Activated CD4-positive, alpha-beta T cell treated with anti-CD3 and anti-CD28 coated beads, Interleukin-2, amount 10 ng/mL, durations not matched to agents 24 days and 14 days (primary cell): Measurements from ENCODE around the gene MYL12A. TPM values are rescaled to one million over a fixed set of nuclear protein-coding genes. Genes with fewer than 3 reads are reported as not detected.

ENCODE experiments used
- DNase-seq: peaks from one replicate; pipeline ENCODE4 v3.0.0; 2022
- H3K27ac Mint-ChIP-seq: one replicate; pipeline ENCODE4 v1.8.0; 2022; ENCODE audit warnings: mild to moderate bottlenecking, mixed read lengths
- H3K27me3 Mint-ChIP-seq: one replicate; pipeline ENCODE4 v1.8.0; 2022; ENCODE audit warnings: mixed read lengths
- H3K36me3 Mint-ChIP-seq: one replicate; pipeline ENCODE4 v1.8.0; 2022; ENCODE audit warnings: low read depth, mild to moderate bottlenecking, mixed read lengths
- H3K4me1 Mint-ChIP-seq: one replicate; pipeline ENCODE4 v1.8.0; 2021; ENCODE audit warnings: mixed read lengths
- H3K4me3 Mint-ChIP-seq: one replicate; pipeline ENCODE4 v1.8.0; 2022; ENCODE audit warnings: mild to moderate bottlenecking, moderate library complexity, mixed read lengths
- H3K9me3 Mint-ChIP-seq: one replicate; pipeline ENCODE4 v1.8.0; 2021; ENCODE audit warnings: mixed read lengths
- intact Hi-C: fragments of 100-400 bp; cut with micrococcal nuclease; formaldehyde crosslinking; loops from one replicate; pipeline ENCODE4 v1.15.1; 2023
- total RNA-seq: library from RNA; stranded (reverse); gene quantifications from 2 replicates; pipeline ENCODE4 v1.2.3, GENCODE V29; 2022

MYL12A gene
- total RNA-seq, 1 donor from 2014 or later, result 340 TPM

DNA sequence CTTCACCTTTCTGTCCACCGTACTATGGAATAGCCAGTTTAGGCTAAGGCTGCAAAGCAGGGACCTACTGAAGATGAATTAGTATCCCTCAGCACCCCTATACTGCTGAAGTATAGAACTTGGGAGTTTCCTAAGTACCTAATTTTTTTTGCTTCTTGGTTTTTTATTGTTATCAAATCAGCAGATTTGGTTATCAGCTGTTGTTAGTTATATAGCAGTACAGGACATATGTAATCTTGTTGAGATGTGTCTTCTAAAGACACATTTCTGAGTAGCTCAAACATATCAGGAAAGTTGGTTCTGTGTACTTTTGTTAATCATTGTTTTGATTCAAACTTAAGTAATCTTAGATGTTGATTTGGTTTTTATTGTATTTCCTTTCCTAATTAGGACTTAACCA, 5.2 kb downstream of the MYL12A start:
- no peak for DNase-seq
- H3K9me3 Mint-ChIP-seq, result no peaks in the 10 kb centered on the region
- peak overlapping the region; percentile 54 for H3K27ac Mint-ChIP-seq
- peaks cover 63% of the 10 kb centered on the region for H3K4me1 Mint-ChIP-seq
- peaks cover 62% of the 10 kb centered on the region for H3K36me3 Mint-ChIP-seq
- no peaks in the 10 kb centered on the region for H3K27me3 Mint-ChIP-seq
- intact Hi-C loops, result no loop called here
- H3K4me3 Mint-ChIP-seq, result peak overlapping the region; percentile 55

DNA sequence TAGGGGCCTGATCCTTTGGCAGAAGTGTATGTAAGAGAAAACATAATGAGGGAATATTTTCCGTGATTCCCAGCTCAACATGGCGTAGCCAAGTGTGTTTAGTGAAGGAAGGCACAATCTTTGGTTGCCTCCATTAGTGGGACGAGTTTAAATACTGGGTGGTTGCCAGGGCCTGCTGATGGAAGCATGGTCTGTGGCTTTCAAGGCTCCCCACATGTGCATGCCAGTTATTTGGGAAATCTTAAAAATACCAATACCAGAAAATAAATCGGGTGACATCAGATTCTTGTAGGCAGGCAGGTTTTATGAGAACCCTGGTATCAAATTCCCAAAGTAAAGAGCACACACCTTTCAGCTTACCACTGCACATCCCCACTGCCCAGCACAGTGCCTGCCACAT, 7.1 kb downstream of the MYL12A start:
- intact Hi-C loops, result no loop called here
- Mint-ChIP-seq H3K4me3 (no peak overlapping the region), H3K4me1 (peaks cover 75% of the 10 kb centered on the region), H3K9me3 (no peaks in the 10 kb centered on the region), H3K27me3 (no peaks in the 10 kb centered on the region), H3K36me3 (peaks cover 63% of the 10 kb centered on the region), H3K27ac (peak overlapping the region; percentile 1)
- DNase-seq, result no peak

DNA sequence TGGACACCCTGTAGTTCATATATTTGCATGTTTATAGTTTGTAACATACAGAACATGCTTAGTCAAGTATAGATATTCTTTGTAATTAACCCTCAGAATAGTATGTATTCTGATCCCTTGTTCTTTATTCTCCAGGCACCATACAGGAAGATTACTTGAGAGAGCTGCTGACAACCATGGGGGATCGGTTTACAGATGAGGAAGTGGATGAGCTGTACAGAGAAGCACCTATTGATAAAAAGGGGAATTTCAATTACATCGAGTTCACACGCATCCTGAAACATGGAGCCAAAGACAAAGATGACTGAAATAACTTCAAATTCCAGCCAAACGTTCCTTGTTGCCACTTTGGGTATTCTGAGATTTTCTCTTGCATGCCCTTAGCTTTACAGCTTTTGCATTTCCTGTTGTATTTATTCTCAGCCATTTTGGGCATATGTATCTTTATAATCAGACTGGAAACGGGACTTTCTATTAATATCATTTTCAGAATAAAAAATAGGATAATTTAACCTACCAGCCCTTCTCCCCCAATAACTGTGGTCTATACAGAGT, 8.1 kb downstream of the MYL12A start:
- Mint-ChIP-seq H3K36me3 (peaks cover 60% of the 10 kb centered on the region), H3K27ac (peak overlapping the region; percentile 6), H3K27me3 (no peaks in the 10 kb centered on the region), H3K4me3 (no peak overlapping the region), H3K4me1 (peaks cover 74% of the 10 kb centered on the region), H3K9me3 (no peaks in the 10 kb centered on the region)
- intact Hi-C loops, result no loop called here
- no peak for DNase-seq

DNA sequence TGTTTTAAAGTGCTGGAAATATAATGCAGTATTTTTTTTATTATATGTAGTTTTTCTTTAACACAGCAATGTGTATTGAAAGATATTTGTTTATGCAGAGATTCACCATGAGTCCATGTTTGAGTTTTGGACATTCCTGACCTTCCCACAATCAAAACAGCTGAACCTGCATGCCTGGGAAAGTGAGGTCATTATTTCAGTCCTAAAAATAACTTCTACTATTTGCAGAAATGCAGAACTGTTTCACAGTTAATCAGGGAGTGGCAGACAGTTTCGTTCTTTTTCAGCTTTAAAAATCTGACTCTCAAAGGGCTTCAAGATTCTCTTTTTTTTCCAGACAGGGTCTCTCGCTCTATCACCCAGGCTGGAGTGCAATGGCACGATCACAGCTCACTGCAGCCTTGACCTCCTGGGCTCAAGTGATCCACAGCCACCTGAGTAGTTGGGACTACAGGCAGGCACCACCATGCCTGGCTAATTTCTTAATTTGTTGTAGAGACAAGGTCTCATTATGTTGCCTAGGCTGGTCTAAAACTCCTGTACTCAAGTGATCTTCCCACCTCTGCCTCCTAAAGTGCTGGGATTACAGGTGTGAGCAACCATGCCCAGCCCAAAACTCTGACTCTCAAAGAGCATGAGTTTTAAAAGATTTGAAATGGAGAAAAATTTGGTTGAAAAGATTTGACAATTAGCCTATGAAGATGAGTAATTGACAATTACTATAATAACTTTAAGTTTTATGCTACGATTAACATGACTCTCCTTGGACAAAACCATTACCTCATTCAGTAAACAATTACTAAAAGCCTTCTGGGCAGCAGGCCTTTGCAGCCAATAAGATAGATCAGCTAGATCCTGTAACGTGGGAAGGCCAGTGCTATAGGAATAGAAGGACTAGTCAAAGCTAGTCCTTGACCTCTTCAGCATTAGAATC, 9.4 kb downstream of the MYL12A start:
- peaks cover 66% of the 10 kb centered on the region for H3K4me1 Mint-ChIP-seq
- H3K9me3 Mint-ChIP-seq, result no peaks in the 10 kb centered on the region
- H3K27ac Mint-ChIP-seq, result peak overlapping the region; percentile 86
- no peak overlapping the region for H3K4me3 Mint-ChIP-seq
- DNase-seq, result no peak
- intact Hi-C loops, result no loop called here
- H3K36me3 Mint-ChIP-seq, result peaks cover 58% of the 10 kb centered on the region
- no peaks in the 10 kb centered on the region for H3K27me3 Mint-ChIP-seq

DNA sequence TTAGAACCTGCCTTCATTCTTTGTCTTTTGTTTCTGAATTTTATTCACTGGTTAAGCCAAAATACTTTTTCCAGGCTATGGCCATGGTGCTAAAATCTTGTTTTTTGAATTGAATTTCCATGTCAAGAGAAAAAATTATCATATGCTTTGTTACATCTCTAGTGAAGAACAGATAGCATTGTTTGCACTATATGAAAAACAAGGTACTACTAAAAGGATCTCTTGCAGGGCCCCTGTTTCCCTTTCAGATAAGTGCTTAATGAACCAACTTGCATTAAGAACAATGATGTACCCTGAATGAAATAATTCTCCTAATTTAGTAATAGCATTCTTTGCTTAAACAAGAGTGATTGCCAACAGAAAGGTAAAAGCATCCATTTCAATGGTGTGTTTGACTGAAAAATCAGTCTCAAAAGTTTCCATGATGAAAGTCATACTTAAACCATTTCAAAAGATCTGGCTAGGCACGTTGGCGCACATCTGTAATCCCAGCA, 10.1 kb downstream of the MYL12A start:
- no peaks in the 10 kb centered on the region for H3K27me3 Mint-ChIP-seq
- H3K4me1 Mint-ChIP-seq, result peaks cover 62% of the 10 kb centered on the region
- peak overlapping the region; percentile 86 for H3K27ac Mint-ChIP-seq
- intact Hi-C loops, result no loop called here
- no peak for DNase-seq
- peak overlapping the region; percentile 27 for H3K4me3 Mint-ChIP-seq
- H3K9me3 Mint-ChIP-seq, result no peaks in the 10 kb centered on the region
- peaks cover 55% of the 10 kb centered on the region for H3K36me3 Mint-ChIP-seq

DNA sequence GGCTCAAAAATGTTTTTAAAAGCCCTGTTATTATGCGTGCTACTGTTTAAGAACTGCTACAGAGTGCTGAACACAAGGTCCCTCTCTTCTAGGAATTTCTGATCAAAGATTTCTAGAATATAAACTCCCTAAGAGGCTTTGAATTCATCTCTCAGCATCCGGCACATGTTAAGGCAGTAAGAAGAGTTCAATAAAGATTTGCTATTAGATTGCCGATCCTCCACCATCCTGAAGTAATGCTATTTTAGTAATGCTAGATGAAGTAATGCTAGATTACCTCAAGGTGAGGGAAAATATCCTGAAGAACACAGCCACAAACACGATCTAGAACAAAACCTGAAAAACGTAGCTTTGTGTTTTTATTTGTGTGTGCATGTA, 13.4 kb downstream of the MYL12A start:
- Mint-ChIP-seq H3K4me3 (peak overlapping the region; percentile 89), H3K36me3 (peaks cover 35% of the 10 kb centered on the region), H3K9me3 (no peaks in the 10 kb centered on the region), H3K27me3 (no peaks in the 10 kb centered on the region), H3K27ac (peak overlapping the region; percentile 98), H3K4me1 (peaks cover 66% of the 10 kb centered on the region)
- intact Hi-C loops, result loop anchor here (1.0 to 5.0 kb wide), 5 partner anchors 14 to 688 kb away; partner anchors contain the start of genes MYL12A and SMCHD1
- no peak for DNase-seq

DNA sequence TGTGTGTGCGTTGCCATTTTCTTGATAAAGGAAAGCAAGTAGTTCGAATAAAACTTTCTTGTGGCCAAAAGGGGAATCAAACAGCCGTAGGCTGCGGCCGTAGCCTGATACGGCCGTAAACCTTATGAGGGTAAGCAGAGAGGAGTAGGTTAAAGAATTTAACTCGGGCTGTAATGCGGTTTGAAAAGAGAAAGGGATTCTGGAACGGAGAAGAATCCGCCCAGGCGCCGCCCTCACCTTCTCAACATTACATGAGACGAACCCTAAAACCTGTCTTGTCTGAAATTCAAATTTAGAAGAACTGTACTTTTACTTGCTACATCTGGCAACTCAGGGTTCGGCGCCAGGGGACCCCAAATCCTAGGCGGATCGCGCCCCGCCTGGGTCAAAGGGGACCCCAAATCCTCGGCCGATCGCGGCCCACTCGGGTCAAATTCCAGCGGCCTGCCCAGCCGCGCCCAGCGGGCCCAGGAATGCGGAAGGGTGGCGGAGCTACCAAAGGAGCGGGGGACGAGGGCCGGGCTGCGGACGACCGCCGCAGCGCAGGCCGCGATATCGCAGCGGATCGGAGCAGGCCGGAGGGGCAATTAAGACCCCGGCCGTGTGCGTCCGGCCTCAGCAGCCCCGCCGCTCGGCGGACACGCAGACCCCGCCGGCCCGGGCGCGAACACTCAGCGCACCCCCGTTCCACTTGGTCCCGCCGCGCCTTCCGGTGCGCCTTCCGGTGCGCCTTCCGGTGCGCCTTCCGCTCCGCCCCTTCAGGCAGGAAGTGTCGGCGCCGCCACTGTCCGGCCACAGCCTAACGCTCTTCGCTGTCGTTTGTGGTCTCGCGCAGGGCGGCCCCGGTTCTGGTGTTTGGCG, 14.0 kb downstream of the MYL12A start, which contains the start of gene MYL12B:
TSS of gene MYL12B (plus strand) at position 761 of the 861 bp plus-strand sequence. CDS start 10,766 bp downstream, outside the sequence.
- Mint-ChIP-seq H3K4me1 (peaks cover 68% of the 10 kb centered on the region), H3K4me3 (peak within 1 kb of the TSS; percentile 89), H3K27me3 (no peaks in the 10 kb centered on the region), H3K9me3 (no peaks in the 10 kb centered on the region), H3K27ac (peak within 1 kb of the TSS; percentile 98), H3K36me3 (peaks cover 33% of the 10 kb centered on the region)
- peak; percentile 94 for DNase-seq
- intact Hi-C loops, result loop anchor here (1.0 to 5.0 kb wide), 7 partner anchors 14 to 689 kb away; partner anchors contain the start of genes MYL12A and SMCHD1

DNA sequence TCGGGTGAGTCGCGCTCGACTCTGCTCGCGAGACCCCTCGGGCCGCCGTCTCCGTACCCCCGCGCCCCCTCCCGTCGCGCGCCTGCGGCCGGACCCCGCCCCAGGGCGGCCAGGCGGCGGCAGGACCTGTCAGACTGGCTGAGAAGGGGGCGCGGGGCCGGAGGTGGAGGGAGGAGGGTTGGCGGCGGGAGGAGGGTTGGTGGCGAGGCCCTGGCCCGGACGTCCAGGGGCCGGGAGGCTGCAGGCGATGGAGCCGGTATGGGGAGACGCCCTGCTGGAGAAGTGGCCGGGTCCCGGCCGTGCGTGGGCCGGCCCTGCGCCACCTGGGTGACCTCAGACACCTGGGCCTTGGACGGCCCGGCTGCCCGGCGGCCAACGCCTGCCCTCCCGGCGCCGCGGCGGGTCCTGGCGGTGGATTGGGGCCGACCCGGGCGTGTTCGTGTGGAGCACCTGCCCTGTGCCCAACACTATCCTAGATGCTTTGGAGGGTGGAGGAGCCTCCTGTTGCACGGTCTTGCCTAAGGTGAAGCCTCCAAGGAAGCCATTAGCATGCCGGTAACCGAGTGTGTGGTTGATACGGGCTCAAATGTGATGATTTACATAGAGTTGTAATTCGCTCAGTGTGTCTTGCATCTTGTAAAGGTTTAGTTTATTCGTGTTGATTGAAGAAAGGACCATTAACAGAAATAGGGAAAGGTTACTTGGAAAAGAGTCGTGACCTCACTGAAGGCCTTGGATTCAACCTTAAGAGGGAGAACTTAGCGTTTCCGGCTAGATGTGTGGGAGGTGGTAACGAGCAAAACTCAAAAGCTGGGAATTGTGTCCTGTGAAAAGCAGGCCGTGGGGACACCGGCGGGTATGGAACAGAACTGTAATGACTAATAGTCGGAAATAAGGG, 14.9 kb downstream of the MYL12A start:
- H3K27ac Mint-ChIP-seq, result peak overlapping the region; percentile 98
- peaks cover 26% of the 10 kb centered on the region for H3K36me3 Mint-ChIP-seq
- no peaks in the 10 kb centered on the region for H3K9me3 Mint-ChIP-seq
- intact Hi-C loops, result loop anchor here (1.0 to 5.0 kb wide), 3 partner anchors 35 to 605 kb away; partner anchors contain the start of gene SMCHD1
- no peaks in the 10 kb centered on the region for H3K27me3 Mint-ChIP-seq
- peak overlapping the region; percentile 89 for H3K4me3 Mint-ChIP-seq
- H3K4me1 Mint-ChIP-seq, result peaks cover 67% of the 10 kb centered on the region
- DNase-seq, result peak; percentile 79

DNA sequence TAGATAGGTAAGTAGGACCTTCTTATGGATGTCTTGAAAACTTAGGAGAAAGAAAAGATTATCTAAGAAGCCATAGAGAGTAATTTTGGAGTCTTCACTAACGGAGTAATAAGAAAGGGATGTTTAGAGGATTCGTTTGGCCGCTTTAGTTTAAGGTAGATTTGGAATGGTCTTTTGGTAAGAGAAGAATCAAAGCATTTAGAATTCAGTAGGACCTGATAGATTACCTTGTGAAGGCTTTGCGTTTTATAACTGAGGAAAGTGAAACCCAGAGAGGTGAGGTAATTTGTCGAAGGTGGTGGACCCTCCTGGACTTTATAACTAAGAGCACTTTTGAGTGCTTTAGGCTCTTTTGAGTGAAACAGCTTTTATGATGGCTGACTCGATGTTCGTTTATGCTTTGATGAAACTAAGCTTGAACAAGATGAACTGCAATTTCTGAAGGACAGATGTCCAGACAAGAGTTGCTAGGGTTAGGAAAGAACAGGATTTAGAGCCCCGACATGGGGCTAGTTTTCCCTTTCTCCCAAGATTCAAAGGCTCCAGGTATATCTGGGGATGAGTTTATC, 15.6 kb downstream of the MYL12A start:
- Mint-ChIP-seq H3K27me3 (no peaks in the 10 kb centered on the region), H3K4me1 (peaks cover 64% of the 10 kb centered on the region), H3K4me3 (peak overlapping the region; percentile 89), H3K36me3 (peaks cover 19% of the 10 kb centered on the region), H3K27ac (peak overlapping the region; percentile 79), H3K9me3 (no peaks in the 10 kb centered on the region)
- DNase-seq, result no peak
- intact Hi-C loops, result loop anchor here (2.0 to 5.0 kb wide), 2 partner anchors 342 to 606 kb away; partner anchors contain the start of gene SMCHD1

DNA sequence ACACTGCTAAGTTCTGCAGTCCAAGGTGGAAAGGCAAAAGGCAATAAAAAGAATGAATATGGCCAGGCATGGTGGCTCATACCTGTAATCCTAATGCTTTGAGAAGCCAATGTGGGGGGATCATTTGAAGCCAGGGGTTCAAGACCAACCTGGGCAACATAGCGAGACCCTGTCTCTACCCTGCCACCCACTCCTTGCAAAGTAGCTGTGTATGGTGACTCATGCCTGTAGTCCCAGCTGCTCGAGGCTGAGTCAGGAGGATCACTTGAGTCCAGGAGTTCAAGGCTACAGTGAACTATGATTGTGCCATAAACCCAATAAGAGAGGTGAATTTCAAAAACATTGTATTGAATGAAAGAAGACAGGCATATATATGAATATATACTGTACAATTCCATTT, 16.8 kb downstream of the MYL12A start:
- Mint-ChIP-seq H3K36me3 (peaks cover 17% of the 10 kb centered on the region), H3K27ac (no peak overlapping the region), H3K4me1 (peaks cover 66% of the 10 kb centered on the region), H3K9me3 (no peaks in the 10 kb centered on the region), H3K27me3 (no peaks in the 10 kb centered on the region), H3K4me3 (peak overlapping the region; percentile 42)
- DNase-seq, result no peak
- intact Hi-C loops, result loop anchor here (5.0 kb wide), 1 partner anchor 607 kb away; the partner anchor contains the start of gene SMCHD1

DNA sequence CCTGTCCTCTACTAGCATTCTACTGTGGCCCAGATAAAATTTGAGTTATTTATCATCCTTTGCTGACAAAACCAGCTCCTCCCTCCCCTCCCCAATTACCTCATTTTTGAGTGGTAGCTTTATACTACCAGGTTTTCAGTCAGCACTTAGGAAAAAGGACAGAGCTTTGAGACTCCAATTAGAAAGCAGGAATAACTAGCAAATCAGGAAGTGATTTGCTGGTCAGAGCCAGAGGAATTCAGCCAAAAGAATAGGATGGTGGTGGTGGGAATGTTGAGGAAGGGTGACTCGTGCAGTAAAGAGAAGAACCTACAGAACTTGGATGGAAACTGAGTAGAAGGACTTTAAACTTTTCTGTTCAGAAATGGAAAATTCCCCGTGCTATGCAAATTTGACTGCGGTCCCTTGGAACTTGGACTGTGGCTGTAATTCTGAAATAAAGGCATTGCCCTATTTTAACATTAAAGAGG, 18.0 kb downstream of the MYL12A start:
- Mint-ChIP-seq H3K27me3 (no peaks in the 10 kb centered on the region), H3K4me1 (peaks cover 67% of the 10 kb centered on the region), H3K4me3 (peak overlapping the region; percentile 4), H3K27ac (peak overlapping the region; percentile 9), H3K9me3 (no peaks in the 10 kb centered on the region), H3K36me3 (peaks cover 21% of the 10 kb centered on the region)
- DNase-seq, result no peak
- intact Hi-C loops, result no loop called here

DNA sequence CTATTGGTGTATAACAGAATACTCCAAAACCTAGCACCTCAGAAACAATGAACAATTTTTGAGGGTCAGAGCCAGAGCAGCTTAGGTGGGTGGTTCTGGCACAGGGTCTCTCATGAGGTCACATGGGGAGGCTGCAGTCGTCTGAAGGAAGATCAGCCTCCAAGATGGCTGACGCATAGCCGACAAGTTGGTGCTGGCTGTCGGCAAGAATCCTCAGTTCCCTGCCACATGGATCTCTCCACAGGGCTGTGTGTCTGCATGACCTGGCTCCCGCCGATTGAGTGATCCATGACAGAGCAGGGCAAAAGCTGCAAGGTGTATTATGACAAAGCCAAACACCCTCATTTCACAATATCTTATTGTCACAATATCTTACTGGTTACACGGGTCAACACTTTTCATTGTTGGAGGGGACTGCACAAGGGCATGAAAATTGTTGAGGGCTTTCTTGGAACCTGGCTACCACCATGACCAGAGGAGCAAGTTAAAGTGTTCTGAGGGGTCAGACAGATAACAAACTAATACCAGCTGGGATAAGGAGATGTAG, 18.5 kb downstream of the MYL12A start:
- peaks cover 72% of the 10 kb centered on the region for H3K4me1 Mint-ChIP-seq
- H3K36me3 Mint-ChIP-seq, result peaks cover 21% of the 10 kb centered on the region
- H3K27me3 Mint-ChIP-seq, result no peaks in the 10 kb centered on the region
- peak overlapping the region; percentile 43 for H3K27ac Mint-ChIP-seq
- no peaks in the 10 kb centered on the region for H3K9me3 Mint-ChIP-seq
- intact Hi-C loops, result no loop called here
- H3K4me3 Mint-ChIP-seq, result peak overlapping the region; percentile 26
- no peak for DNase-seq
